Activated T-cell treated with anti-CD3 and anti-CD28 coated beads for 24 hours (primary cell): ENCODE measurements around the gene PPP1R3G.

Source experiments
- DNase-seq: peaks from one replicate; pipeline ENCODE4 v3.0.0-alpha.2; 2020; ENCODE audit warnings: low read depth

PPP1R3G gene

DNA sequence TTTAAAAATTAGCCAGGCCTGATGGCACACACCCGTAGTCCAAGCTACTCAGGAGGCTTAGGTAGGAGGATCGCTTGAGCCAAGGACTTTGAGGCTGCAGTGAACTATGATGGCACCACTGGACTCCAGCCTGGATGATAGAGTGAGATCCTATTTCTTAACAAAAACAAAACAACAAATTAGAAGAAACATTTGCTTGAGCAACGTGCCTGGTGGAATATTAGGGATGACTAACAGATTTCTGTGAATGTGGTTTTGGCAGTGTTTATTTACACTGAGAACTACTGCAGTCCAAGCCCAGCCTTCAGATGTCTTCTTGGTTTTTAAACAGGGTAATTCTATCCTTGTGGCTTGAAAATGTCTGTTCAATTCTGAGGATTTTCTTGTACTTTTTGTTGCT is 9.2 kb downstream of the PPP1R3G start:
- DNase-seq, result no peak

DNA sequence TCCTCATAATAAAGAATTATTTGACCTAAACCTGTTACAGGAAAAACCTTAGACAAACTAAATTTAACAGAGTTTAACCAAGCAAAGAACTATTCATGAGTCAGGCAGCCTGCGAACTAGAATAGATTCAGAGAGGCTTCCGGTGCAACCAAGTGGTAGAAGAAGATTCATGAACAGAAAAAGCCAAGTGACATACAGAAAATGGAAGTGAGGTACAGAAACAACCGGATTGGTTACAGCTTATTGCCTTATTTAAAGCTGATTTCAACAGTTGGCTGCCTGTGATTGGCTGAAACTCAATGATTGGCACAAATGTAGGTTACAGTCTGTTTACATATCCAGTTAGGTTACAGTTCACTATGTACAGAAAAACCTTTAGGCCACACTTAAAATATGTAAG is 10.1 kb downstream of the PPP1R3G start:
- no peak for DNase-seq

DNA sequence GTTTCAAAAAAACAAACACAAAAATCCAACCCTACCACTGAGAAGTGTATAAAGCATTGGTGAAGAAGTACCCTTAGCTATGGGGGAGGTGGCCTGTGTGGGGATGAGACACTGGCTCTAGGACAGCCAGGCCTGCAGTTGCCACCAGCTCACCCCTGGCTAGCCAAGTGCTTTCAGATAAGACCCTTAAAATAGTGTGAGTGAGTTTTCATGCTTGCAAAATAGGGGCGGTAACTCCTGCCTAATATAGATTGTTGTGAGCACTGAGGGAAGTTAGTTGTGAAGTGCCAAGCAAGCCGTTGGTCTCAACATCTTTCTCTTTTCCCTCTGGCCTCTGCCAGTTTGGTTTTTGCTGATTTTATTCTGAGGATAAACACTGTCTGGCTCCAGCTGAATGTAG is 11.3 kb downstream of the PPP1R3G start:
- no peak for DNase-seq

DNA sequence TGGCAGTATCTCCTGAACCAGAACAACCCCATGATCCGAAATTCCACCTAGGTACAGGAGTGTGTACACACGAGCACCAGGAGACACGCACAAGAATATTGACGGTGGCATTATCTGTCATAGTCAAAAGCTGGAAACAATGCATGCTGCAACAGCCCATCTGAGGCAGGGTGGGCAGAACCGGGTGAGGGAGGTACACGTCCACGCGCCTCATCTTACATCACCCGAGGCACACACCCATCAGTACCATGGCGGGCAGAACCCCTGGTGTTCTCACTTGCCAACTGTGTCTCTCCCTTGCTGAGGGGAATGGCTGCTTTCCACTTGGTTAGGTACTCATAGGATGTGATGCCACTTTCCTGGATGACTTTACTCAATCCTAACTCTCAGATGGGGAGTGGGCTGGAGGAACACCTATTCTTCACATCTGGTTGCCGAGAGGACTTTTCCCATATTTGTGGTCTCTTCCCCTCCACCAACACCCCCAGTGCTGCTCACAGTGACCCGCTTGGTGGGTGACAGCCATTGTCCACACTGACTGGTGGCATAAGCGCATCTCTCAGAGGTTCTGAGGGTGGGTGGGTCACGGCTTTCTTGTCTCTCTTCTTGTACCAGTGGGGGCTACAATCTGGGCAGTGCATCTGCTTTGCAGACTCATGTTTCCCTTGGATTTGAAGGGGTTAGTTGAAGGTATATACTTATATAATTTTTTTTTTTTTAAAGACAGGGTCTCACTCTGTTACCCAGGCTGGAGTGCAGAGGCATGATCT is 13.5 kb downstream of the PPP1R3G start:
- no peak for DNase-seq

GRCh38 chr6:5099537-5099936 is 14.4 kb downstream of the PPP1R3G start:
- DNase-seq, result no peak

GRCh38 chr6:5100806-5101205 is 15.7 kb downstream of the PPP1R3G start:
- DNase-seq, result no peak

DNA sequence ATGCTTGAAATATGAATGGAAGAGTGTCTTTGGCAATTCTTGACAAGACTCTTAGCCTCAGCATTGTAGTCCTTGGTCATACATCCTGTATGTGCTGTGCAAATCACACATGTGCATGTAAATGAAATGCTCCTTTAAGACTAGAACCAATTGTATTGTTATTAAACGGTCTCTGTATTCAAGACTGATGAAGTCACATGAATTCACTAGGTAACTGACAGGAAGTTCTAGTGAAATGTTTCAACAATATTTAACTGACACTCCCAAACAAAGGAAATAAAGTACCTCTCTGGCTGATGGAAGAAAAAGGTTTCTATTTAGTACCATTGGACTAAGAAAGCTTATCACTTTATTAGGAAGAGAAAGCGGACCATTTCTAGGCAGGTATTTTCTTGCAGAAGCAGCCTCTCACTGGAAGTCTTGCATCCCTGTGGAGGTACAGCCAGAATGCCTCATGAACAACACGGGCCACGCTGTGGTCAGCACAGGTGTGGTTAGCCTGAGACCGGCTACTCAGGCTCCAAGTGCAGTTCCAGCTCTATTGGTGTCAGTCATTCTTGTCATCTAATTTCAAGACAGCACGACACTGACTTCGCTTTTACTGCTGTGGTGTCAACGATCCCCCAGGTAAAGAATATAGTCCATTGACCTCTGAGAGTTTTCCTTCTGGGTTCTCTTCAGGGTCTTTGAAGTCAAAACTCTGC is 17.3 kb downstream of the PPP1R3G start:
- no peak for DNase-seq

DNA sequence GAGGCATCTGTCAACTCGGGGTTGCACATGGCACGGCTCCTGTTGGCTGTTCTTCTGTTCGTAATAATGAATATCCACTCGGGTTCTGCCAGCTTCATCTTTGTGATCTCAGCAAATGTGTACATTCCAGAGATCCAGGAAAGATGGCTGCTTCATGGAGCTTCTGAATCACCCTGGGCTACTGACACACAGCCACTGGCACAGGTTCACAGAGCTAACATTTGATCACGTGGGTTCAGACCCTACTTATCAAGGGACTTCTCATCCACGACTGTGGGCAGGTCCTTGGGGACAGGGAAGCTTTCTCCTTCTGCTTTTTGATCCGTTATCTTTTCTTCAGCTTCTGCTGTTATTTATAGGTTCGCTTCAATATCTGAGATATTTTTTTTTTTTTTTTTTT is 18.1 kb downstream of the PPP1R3G start:
- no peak for DNase-seq

GRCh38 chr6:5104667-5105066 is 19.5 kb downstream of the PPP1R3G start:
- no peak for DNase-seq

GRCh38 chr6:5105146-5105545 is 20.0 kb downstream of the PPP1R3G start:
- DNase-seq, result no peak

DNA sequence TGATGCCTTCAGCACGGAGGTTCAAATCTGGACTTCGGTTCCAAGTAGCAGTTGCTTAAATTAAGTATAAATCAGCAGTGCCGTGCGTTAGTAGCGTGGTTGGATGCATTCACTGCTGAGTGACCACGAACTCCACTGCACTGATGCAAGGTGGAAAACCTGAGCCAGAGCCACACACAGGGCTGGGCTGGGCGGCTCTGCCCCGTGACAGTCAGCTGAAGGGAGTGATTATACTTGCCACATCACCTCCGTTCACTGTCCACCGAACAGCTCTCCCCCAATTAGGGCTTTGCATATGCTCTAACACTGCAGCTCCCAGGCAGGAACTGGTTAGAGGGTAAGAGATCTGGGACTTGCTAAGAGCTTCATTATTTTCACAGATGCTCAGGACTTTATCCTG is 22.2 kb downstream of the PPP1R3G start:
- DNase-seq, result no peak

GRCh38 chr6:5108068-5108467 is 22.9 kb downstream of the PPP1R3G start:
- DNase-seq, result no peak

GRCh38 chr6:5108536-5109150 is 23.5 kb downstream of the PPP1R3G start:
- DNase-seq, result no peak

DNA sequence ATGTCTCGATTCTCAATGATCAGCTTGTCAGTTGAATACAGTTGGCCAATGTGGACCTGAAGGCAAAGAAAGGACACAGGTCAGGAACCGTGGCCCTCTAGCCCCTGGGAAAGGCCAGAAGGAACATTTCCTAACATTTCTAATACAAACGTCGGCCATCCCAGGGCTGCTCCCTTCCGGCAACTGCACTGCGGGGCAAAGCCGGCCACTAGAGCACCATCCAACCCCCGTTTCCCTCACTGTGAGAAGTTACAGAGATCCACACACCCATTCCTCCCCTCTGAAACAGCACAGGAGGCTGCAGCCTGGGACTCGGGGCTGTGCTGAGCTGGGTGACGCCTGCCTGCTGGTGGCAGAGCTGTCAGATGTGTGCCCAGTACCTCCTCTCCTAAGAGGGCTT is 24.3 kb downstream of the PPP1R3G start:
- DNase-seq, result no peak

DNA sequence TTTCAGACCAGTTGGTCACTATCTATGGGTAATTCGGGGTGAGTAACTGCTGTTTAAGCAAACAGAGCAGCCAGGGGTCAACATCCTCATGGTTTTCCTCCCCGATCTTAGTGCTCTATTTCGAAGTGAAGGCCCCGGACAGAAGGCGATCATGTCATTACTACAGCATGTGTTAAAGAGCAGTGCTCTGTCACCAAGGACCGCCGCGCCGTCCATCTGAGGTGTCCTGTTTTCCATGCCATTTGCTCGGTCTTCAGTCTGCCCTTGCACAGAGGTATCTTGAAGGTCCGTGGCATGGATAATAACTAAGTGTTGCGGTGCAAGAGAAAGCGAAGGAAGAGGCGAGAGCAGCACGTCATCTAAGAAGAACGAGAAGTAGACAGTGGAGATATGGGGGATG is 25.1 kb downstream of the PPP1R3G start:
- DNase-seq, result no peak

DNA sequence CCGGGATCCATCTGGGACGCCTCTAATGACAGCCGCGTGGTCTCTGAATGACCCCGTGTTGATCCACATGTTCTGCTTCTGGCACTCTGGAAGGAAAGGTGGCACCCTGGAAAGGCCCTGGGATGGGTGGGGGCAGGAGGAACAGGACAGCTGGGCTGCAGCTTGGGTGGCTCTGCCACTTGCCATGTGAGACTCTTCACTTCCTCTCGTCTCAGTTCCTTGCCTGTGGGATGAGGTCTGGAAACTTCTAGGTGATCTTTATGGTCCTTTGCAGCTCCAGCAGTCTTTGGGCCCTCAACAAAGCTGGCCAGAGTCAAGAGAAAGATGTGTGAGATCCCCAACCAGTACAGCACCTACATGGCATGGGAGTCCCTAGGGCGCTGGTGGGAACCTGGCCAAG is 26.5 kb downstream of the PPP1R3G start:
- no peak for DNase-seq

GRCh38 chr6:5112066-5112799 is 27.1 kb downstream of the PPP1R3G start:
- no peak for DNase-seq

DNA sequence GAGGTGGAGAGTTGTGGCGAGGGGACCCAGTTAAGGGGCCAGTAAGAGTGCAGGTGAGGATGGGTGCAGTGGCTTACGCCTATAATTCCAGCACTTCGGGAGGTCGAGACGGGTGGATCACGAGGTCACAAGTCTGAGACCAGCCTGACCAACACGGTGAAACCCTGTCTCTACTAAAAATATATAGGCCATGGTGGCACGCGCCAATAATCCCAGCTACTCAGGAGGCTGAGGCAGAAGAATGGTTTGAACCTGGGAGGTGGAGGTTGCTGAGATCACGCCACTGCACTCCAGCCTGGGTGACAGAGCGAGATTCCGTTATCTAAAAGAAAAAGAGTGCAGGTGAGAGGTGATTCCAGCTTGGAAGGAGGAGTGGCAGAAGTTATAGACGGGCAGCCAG is 28.0 kb downstream of the PPP1R3G start:
- no peak for DNase-seq

GRCh38 chr6:5115168-5115567 is 30.0 kb downstream of the PPP1R3G start:
- DNase-seq, result no peak

DNA sequence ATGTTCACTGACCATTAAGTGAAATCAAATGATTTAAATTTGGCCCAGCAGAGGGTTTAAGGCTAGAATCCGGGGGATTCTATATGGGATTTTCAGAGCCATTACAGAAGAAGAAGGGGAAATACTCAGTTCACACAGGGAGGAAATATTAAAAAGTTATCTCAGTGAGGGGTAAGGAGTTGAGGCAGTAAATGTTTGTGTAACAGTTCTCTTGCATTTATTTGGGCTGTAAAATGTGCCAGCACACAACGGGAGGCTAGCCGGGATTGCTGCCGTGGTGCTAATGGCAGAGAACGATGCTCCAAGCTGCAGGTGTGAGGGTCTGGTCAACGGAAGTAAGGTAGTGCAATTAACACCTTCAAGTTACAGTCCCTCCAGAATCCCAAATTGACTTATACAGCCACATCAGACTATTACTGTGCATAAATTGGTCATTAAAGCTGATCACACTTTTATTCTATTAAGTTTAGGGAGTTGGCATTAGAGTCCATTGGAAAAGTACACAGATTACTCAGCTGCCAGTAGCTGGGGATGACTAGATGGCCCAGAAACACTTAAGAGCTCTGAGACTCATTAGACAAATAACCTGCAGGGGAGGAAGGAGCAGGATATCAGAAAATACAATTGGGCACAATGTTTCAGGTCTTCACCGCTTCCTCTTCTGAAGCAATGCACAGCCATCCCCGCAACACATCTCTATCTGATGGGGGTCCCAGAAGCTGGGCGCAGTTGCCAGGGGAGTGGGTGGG is 31.3 kb downstream of the PPP1R3G start:
- no peak for DNase-seq

- DNase-seq, result no peak
These were observed 34.2 kb downstream of the PPP1R3G start for GRCh38 chr6:5119090-5119951.
